Colonic mucosa (tissue), 4 donors: ENCODE results near the gene SSR1. TPM values are rescaled to one million over a fixed set of nuclear protein-coding genes. Genes with fewer than 3 reads are reported as not detected.

Experiments used
- DNase-seq: peaks from one replicate; pipeline ENCODE4 v3.0.0-alpha.2; 2020
- H3K27ac ChIP-seq: fragments of 200-600 bp; one replicate; pipeline ENCODE4 v1.8.0; 2021
- H3K27me3 ChIP-seq: fragments of 200-600 bp; one replicate; pipeline ENCODE4 v1.8.0; 2021
- H3K36me3 ChIP-seq: fragments of 200-600 bp; one replicate; pipeline ENCODE4 v1.8.0; 2021
- H3K4me1 ChIP-seq: fragments of 200-600 bp; one replicate; pipeline ENCODE4 v1.8.0; 2021; ENCODE audit warnings: mild to moderate bottlenecking
- H3K4me3 ChIP-seq: fragments of 200-600 bp; one replicate; pipeline ENCODE4 v1.8.0; 2021
- H3K9ac ChIP-seq, 2 donors: one replicate each; pipeline ENCODE4 v1.7.0; 2013; ENCODE audit warnings: control low read depth in 2 of 2, low read depth in 2 of 2, low read length in 2 of 2
- H3K9me3 ChIP-seq: fragments of 200-600 bp; one replicate; pipeline ENCODE4 v1.8.0; 2021
- CTCF ChIP-seq: fragments of 200-600 bp; IDR thresholded peaks from one replicate; pipeline ENCODE4 v1.8.0; 2022; ENCODE audit warnings: antibody characterized with exemption, mild to moderate bottlenecking
- intact Hi-C: fragments of 100-400 bp; cut with DNase I; formaldehyde crosslinking; loops from one replicate; pipeline ENCODE4 v1.14.1; 2022
- total RNA-seq, 2 donors: library from RNA; stranded (reverse); fragmentation: NEBNext Ultra II Directional in 1 of 2; extraction: Animal tissue kit (Norgen Biotek cat#: 25700) in 1 of 2; gene quantifications; one replicate each; pipeline ENCODE4 v1.2.1, GENCODE V29; 2021
- donor health status: healthy.
- donor health status: DM: no; HTN: no; CAD: no.
- donor health status: DM: no; HTN: no; CAD: no.

SSR1 gene
- total RNA-seq, 2 donors from 2014 or later, result 150 to 153 TPM

GRCh38 chr6:7261852-7262461, 51.0 kb downstream of the SSR1 start:
- no peaks in the 10 kb centered on the region for H3K9me3 ChIP-seq
- H3K27me3 ChIP-seq, result no peaks in the 10 kb centered on the region
- intact Hi-C loops, result no loop called here
- no peaks in the 10 kb centered on the region for H3K36me3 ChIP-seq
- H3K4me3 ChIP-seq, result peak overlapping the region; percentile 53
- peak overlapping the region; percentile 72 to 78 for H3K9ac ChIP-seq
- H3K4me1 ChIP-seq, result peaks cover 4% of the 10 kb centered on the region
- no peak for TF ChIP-seq CTCF
- no peak overlapping the region for H3K27ac ChIP-seq
- DNase-seq, result peak; percentile 68

- DNase-seq, result peak; percentile 91
- Histone ChIP-seq H3K27ac (peak overlapping the region; percentile 73), H3K9ac (peak overlapping the region; percentile 72 to 78), H3K4me1 (peaks cover 4% of the 10 kb centered on the region), H3K9me3 (no peaks in the 10 kb centered on the region), H3K36me3 (no peaks in the 10 kb centered on the region), H3K27me3 (no peaks in the 10 kb centered on the region), H3K4me3 (peak overlapping the region; percentile 53)
- TF ChIP-seq CTCF, result no peak
- intact Hi-C loops, result no loop called here
Measured at GRCh38 chr6:7261032-7261841, 51.8 kb downstream of the SSR1 start.

- H3K9me3 ChIP-seq, result no peaks in the 10 kb centered on the region
- H3K27me3 ChIP-seq, result no peaks in the 10 kb centered on the region
- peak overlapping the region in 1 of 2 donors; percentile 78 for H3K9ac ChIP-seq
- H3K27ac ChIP-seq, result peak overlapping the region; percentile 73
- peak overlapping the region; percentile 53 for H3K4me3 ChIP-seq
- TF ChIP-seq CTCF, result no peak
- peak; percentile 18 for DNase-seq
- intact Hi-C loops, result no loop called here
- H3K36me3 ChIP-seq, result no peaks in the 10 kb centered on the region
- peaks cover 4% of the 10 kb centered on the region for H3K4me1 ChIP-seq
Measured at GRCh38 chr6:7260291-7261031, 52.5 kb downstream of the SSR1 start.

GRCh38 chr6:7258231-7258763, 54.7 kb downstream of the SSR1 start:
- peaks cover 4% of the 10 kb centered on the region for H3K4me1 ChIP-seq
- H3K27ac ChIP-seq, result no peak overlapping the region
- DNase-seq, result no peak
- H3K9ac ChIP-seq, result no peak overlapping the region
- no peaks in the 10 kb centered on the region for H3K27me3 ChIP-seq
- intact Hi-C loops, result no loop called here
- TF ChIP-seq CTCF, result no peak
- no peaks in the 10 kb centered on the region for H3K9me3 ChIP-seq
- H3K36me3 ChIP-seq, result no peaks in the 10 kb centered on the region
- no peak overlapping the region for H3K4me3 ChIP-seq

GRCh38 chr6:7257521-7258230, 55.3 kb downstream of the SSR1 start:
- Histone ChIP-seq H3K9me3 (no peaks in the 10 kb centered on the region), H3K9ac (no peak overlapping the region), H3K27me3 (no peaks in the 10 kb centered on the region), H3K27ac (no peak overlapping the region), H3K4me3 (no peak overlapping the region), H3K36me3 (no peaks in the 10 kb centered on the region), H3K4me1 (peaks cover 4% of the 10 kb centered on the region)
- no peak for DNase-seq
- intact Hi-C loops, result no loop called here
- TF ChIP-seq CTCF, result no peak
